Measurements from ENCODE around the gene CATSPER3. TPM values are rescaled to one million over a fixed set of nuclear protein-coding genes. Genes with fewer than 3 reads are reported as not detected.

The CATSPER3 gene
- total RNA-seq, 4 donors from 2014 or later: 0.23 to 0.59 TPM; not detected in 2

DNA sequence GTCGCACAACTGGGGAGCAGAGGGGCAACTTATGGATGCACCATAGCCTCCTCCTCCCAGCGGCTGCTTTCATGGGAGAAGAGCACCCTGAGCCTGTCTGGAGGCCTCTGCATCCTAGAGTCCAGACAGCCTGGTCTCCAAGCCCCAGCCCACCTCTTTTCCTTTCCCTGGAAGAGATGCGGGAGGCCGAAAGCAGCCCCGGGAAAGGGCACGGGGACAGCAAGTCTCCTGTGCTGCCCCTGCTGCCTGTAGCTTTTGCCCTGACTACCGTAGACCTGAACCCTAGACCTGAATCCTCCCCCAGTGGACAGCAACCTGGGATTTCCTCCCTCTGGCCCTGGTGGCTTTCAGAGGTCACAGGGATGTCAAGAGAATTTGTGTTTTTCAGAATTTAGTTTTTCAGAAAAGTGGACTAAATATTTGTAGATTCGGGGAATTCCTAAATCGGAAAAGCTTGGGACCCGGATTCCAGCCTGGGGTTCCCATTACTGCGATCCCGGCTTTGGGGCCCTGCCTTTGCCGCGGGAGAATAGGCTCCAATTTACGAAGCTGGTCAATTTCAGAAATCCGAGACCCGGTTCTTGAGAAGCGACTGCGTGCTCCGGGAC lies 70.6 kb downstream of the CATSPER3 start:
- no peak overlapping the region for H3K4me3 ChIP-seq (ENCODE audit: low read depth, poor library complexity, severe bottlenecking)
- WGBS, 2 donors: 47 to 52% methylated on average over 20 of the region's 20 CpGs
- no peak for TF ChIP-seq POLR2A (IDR thresholded peaks at IDR 0.05)
- no peak for TF ChIP-seq CTCF (IDR thresholded peaks at IDR 0.05)
- DNase-seq (ENCODE audit: low spot score in 2 of 2): no peak
- intact Hi-C loops (cut with DNase I; ENCODE audit: low total_unique reads): no loop called here

DNA sequence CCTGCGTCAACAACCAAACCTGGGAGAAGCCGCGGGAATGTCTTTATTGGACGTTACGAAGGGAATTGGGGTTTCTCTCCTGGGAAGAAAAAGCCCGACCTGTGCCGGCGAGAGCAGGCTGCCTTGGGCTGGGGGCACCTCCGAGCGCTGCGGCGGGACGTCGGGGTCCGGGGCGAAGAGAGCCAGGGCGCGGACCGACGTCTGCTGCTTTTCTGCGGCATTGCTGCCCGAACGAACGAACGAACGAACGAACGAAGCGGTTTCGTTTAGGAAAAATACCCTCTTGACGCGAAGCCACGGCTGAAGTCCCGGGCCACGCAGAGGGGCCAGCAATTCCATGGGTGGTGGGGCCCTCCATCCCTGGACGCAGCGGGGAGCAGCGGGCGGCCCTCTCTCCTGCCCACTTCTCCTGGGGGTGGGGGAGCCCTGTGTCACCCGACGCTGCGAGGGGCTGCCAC lies 71.1 kb downstream of the CATSPER3 start:
- TF ChIP-seq CTCF (IDR thresholded peaks at IDR 0.05) (no peak), POLR2A (IDR thresholded peaks at IDR 0.05) (no peak)
- intact Hi-C loops (cut with DNase I; ENCODE audit: low total_unique reads): no loop called here
- 13% methylated on average over 21 to 42 of the region's 42 CpGs for WGBS, 2 donors
- H3K4me3 ChIP-seq (ENCODE audit: low read depth, poor library complexity, severe bottlenecking): no peak overlapping the region
- no peak for DNase-seq (ENCODE audit: low spot score in 2 of 2)

DNA sequence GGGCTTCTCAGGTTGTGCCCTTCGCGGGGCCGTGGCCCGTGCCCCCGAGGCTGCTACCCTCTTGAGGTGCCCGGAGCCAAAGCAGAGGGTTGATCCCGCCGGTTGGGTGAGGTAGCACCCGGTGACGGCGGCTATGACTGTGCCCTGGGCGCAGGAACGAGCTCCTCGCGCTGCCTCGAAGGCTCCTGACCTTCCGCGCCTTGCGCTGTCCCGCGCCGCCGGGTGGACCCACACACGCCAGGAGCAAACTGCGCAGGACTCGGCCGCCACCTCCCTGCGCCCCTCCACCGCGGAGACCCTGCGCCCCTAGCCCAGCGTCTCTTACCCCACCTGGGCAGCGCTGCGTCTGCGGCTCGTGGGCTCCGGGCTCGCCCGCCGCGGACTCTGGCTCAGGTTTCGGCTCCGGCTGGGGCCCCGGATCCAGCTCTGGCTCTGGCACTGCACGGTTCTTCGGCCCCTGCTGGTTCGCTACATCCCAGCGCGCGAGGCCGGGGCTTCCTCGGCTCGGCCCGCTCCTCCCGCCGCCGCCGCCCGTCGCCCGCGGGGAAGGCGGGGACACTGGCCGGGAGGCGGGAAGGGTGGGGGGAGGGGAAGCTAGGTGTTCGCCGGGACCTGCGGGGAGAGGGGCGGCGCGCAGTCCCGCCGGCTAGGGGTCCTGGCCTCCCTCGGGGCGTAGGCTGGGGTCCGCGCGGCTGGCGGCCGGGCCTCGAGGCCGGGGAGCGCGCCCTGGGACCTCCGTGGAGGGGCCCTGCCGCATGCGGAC lies 71.7 kb downstream of the CATSPER3 start:
- DNase-seq (ENCODE audit: low spot score in 2 of 2): no peak
- TF ChIP-seq POLR2A (IDR thresholded peaks at IDR 0.05): no peak
- TF ChIP-seq CTCF (IDR thresholded peaks at IDR 0.05): no peak
- H3K4me3 ChIP-seq (ENCODE audit: low read depth, poor library complexity, severe bottlenecking): no peak overlapping the region
- 3 to 4% methylated on average over 22 to 55 of the region's 87 CpGs for WGBS, 2 donors
- intact Hi-C loops (cut with DNase I; ENCODE audit: low total_unique reads): no loop called here

DNA sequence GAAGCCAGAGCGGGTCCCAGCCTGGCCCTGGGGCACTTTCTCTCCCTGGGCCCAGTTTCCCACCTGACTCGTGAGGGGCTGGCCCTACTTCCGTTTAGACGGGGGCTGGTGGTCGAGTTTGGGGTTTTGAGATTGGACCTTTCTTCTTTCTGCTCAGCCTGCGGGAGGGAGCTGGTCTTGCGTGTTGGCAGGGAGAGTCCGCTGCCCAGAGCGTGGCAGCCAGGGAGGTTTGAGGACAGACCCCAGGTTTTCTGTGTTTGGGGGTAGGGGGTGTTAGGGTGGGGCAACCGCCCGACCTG lies 72.3 kb downstream of the CATSPER3 start:
- 17 to 22% methylated on average over 10 to 11 of the region's 11 CpGs for WGBS, 2 donors
- TF ChIP-seq POLR2A (IDR thresholded peaks at IDR 0.05): no peak
- TF ChIP-seq CTCF (IDR thresholded peaks at IDR 0.05): no peak
- no peak for DNase-seq (ENCODE audit: low spot score in 2 of 2)
- intact Hi-C loops (cut with DNase I; ENCODE audit: low total_unique reads): no loop called here
- no peak overlapping the region for H3K4me3 ChIP-seq (ENCODE audit: low read depth, poor library complexity, severe bottlenecking)

DNA sequence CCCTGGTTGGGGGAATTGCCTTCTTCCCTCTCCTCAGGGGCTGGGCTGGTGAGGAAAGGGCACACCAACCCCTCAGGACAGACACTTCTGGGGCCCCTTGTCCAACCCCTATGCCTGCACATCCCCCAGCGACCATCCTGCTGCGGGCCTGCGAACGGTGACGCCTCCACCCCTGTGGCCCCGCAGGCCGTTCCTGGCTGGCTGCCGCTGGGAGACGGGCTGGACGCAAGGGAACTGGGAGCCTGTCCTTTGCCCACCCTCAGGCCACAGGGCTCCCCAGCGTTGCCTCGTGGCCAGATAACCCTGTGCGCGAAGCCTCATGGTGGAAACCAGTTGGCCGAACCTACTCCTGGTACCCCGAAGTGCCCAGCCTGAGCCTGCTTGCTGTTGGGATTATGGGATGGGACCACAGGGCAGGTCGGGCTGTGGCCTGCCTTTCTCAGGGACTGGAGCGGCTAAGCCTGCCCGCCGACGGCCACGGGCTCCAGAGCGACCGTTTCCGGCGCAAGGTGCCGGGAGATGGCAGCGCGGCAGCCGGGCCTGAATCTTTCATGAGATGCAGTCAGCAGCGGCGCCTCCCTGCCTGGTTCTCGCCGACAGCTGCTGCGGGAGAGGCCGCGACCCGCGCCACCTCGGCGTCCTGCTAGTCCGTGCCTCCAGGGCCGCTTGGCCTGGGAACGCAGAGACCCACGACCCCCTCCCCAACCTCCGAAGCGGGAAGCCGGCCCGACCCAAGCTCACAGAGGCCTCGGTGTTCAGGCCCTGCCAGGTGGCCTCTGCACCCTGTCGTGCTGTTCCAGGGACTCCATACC lies 72.8 kb downstream of the CATSPER3 start:
- 9 to 13% methylated on average over 38 to 39 of the region's 51 CpGs for WGBS, 2 donors
- no peak for TF ChIP-seq CTCF (IDR thresholded peaks at IDR 0.05)
- no peak for TF ChIP-seq POLR2A (IDR thresholded peaks at IDR 0.05)
- no peak for DNase-seq (ENCODE audit: low spot score in 2 of 2)
- intact Hi-C loops (cut with DNase I; ENCODE audit: low total_unique reads): no loop called here
- no peak overlapping the region for H3K4me3 ChIP-seq (ENCODE audit: low read depth, poor library complexity, severe bottlenecking)
